Stimulated activated CD4-positive, alpha-beta T cell treated with anti-CD3 and anti-CD28 coated beads, Interleukin-12 subunit alpha, Interleukin-12 subunit beta, amount 100 ng/mL, for 4 hours (primary cell): Measurements from ENCODE around the gene HDGFL3.

ENCODE experiments used
- DNase-seq: peaks from one replicate; pipeline ENCODE4 v3.0.0-alpha.2; 2020

HDGFL3 gene

DNA sequence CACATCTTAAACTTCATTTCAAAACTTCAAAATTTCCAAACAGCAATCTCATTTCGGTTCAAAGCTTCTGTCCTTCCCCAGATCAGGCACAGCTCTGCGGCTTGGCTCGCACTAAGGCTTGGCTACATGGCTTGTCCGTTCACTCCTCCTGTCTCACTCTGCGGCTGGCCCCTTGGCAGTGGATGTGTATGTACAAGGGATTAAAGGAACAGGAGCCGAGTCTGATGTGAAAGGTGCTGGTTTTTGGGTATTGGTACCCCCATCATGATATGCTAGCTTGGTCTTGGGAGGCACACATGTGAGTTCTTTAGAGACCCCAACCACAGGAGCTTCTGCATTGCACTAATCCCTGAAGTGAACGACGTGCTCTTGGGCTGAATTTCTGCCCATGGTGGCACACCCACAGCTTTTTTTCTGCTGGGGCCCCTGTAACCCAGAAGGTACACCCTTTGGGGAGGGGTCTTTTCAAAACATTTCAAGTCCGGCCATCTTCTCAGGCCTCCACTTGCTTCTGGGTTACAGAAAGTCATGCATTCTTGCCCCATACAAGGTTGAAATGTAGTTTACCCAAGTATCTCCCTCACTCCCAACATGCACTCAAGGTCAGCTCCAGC, 87.5 kb downstream of the HDGFL3 start:
- DNase-seq = no peak

DNA sequence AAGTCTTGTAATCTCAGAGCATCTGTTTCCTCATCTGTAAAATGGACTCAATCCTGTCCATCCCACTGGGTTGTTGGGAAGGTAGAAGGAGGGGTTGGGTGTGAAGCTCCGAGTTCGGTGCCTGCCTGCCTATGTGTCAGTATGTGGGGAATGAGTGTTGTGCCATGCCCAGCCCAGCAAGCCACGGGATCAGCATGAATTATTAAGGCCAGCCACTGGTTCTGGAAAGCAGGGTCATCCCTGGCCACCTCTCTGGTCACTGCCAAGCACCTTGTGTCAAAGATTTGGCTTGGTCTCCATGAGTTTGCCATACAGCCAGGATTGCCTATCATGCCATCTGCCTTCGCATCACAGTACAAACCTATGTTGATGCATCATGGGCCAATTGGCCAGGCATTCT, 88.7 kb downstream of the HDGFL3 start:
- no peak for DNase-seq

DNA sequence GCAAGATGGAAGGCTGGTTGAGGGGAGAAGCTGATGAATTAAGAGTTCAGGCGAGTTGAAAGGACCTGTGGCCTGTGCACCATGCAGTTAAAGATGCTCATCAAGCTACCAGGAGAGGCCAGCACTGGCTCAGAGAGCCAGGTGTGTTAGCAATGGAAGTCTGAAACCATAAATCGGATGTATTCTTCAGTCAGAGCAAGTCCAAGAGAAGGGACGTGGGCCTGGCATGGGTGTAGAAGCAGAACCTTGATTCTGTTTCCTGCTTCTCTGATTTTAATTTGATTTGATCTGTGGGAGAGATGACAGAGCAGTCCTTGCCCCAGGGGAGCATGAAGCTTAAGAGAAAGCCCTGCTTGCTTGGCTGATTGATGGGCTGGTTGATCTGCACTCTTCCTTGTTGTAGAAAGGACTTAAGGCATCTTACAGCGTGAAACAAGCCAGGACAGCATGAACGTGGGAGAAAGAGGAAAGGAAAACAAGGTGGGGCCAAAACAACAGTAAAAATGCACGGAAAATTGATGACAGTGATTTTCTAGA, 89.3 kb downstream of the HDGFL3 start:
- DNase-seq = no peak

DNA sequence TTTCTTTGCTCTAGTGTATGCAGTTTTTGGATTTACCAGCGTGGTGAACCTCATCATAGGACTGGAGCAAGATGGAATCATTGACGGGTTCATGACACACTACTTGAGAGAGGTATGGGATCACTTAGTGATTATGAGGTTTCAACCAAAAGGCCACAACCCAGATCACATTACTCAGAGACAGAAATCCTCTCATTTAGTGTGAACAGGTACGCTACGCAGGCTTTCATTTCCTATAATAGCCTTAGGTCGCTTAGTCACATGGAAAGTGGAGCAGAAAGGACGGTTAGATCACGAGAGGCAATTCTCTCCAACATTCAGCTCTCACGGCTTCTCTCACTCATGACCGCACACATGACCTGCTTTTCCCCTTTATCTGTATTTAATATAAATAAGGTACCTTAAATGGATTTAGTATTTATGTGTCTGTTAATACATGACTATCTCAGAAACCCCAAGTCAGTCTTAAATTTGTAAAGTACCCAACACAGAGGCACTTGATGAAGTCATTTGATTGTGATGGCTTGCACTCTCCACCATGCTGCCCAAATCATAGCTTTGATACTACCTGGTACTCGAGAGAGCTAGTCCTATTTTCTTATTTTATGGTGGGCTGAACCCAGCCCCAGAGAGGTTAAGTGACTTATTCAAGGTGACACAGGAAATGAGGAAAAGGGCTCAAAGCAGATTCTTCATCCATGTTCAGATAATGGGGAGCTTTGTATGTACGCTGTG, 91.6 kb downstream of the HDGFL3 start:
- no peak for DNase-seq

DNA sequence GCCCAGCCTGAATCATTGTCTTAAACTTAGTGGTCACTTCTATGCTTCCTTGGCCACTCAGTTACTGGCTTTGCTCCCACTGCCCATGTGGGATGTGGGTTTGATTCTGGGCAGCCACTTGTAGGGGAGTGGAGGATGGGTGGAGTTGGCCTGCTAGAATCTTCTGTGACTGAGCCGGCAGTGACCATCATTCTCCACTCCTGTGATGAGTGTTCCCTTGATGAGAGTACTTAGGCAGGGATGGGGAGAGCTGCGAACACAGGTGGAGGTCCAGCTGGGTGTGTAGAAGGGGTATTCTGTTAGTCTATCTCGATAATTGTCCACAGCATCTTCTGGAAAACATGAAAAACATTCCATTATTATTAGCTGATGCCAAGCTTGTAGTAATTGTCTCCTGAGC, 92.2 kb downstream of the HDGFL3 start:
- DNase-seq = no peak

DNA sequence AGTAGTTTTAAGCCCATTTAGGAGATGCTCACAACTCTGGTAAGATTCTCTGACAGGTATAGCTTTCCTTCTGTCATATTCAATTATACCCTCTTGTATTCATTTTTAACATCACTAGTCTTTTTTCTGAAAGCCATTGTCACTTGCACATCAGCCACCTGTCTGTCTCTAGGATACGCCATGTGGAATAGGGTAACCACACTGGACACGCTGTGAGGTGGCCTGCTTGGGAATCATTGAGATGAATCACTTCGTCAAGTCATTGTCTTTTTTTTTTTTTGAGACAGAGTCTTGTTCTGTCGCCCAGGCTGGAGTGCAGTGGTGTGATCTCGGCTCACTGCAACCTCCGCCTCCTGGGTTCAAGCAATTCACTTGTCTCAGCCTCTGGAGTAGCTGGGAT, 92.8 kb downstream of the HDGFL3 start:
- no peak for DNase-seq

DNA sequence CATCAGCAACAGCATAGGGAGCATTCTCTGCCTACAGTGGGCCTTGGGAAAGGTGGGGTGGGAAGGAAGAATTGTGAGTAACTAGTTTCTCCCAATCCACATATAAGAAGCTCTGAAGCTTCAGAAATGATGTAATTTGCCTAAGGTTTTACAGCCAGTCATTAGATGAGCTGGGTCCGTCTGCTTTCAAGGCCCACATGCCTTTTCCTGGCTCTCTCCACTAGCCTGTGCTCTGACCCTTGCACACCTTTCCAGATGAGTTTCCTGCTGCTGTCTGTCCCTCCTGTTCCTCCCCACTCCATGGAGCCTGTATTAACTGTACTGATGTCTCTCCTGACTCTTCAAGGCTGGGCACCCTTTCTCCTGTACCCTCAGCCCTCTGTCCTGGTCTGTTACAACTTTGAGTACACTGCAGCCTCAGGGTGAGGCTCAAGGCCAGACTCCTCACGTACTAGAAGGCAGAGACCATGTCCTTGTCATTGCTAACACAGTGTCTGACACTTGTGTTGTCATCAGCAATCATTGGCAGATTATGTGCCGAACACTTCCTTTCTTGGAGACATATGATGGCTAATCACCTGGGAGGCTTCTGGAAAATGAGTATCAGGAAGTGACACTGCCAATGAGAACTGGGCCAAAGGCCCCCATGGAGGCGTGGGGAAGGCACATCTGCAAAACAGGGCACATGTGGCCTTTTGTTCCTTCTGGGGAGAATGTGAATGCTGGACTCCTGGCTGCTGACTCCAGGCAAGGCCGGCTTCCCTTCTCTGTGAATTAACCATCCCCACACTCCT, 93.5 kb downstream of the HDGFL3 start:
- no peak for DNase-seq

DNA sequence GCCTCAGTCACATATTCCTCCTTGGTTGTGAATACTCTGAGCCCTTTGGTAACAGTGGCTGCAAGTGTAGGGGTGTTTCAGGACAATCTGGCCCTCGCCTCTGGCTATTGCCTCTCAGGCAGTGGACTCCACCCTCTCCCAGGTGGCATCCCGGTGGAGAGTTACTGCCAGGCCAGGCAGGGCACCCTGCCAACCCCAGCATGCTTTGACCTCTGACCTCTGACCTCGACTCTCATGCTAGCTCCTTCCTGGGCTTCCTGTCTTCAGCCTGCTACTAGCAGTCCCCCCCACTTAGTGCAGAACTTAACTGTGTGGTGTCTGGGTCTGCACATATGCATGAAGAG, 94.7 kb downstream of the HDGFL3 start:
- DNase-seq = no peak

DNA sequence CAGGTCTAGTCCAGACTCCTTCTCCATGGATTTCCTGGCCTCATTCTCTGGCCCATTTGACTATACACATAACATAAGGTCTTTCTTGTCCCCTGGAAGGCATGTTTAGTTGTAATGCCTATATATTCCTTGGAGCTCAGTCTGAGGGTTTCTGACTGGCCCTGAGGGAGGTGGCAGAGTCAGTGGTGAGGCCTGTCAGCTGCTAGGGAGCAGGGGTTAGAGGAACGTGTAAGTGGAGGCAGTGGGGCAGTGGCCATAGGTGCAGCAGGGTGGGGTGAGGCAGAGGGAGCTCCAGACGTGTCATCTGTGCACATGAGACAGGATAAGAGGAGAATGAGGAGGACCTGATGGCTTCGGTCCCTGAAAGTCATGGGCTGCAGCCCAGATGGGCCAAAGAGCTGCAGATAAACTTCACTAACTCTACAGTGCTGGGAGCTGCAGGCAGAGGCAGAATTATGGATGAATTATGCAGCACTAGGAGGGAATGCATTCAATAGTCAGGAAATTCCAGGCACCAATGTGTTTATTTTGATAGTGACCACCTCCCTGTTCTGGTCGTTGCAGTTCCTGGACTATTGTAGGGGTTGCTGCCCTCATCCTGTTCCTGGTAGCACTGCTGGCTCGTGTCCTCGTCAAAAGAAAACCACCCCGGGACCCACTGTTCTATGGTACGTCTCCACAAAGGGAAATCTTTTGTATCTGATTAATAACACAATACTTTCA, 95.2 kb downstream of the HDGFL3 start:
- no peak for DNase-seq

DNA sequence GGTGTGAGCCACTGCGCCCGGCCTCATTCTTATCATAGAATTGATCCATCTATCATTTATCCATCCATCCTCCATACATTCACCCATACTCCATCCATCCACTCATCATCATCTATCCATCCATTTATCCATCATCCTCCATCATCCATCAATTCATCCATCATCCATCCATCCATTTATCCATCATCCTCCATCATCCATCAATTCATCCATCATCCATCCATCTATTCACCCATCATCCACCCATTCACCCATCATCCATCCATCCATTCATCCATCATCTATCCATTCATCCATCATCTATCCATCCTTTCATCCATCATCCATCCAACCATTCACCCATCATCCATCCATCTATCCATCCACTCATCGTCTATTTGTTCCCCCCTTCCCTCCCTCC, 96.5 kb downstream of the HDGFL3 start:
- DNase-seq = no peak

DNA sequence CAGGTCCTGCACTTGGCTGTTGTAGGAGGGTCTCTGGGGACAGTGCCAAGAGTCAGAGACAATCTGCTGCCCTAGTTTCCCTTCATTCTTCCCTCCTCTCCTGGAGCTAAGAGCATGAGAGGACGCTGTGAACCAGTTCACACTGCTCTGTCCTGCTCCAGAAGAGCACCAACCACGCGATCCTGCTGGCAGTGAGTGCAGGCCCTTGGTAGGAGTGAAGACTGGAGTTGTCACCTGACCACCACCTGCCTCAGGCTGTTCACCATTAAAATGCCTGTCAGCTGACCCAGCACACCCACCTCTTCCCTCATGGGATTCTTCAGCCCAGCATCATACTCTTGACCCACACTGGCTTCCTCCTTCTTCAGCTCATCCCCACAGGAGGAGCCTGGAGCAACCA, 97.2 kb downstream of the HDGFL3 start:
- DNase-seq = no peak

DNA sequence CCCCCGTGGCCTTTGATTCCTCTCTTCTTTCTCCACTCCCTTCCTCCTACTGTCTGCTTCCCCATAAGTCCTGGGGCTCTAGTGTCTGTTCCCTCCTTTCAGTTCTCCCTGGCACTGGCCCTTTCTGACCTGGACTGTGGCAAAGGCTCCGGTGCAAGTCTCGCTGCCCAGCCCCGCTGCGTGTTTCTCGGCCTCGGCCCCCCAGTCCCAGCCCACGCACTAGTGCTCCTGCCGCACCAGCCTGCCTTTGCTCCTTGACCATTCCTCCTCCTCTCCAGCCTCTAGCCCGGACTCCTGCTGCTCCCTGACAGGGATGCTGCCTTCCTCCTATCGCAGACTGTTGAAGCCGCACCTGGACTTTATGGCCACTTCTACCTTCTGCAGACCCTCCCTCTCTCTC, 98.1 kb downstream of the HDGFL3 start:
- DNase-seq = no peak

DNA sequence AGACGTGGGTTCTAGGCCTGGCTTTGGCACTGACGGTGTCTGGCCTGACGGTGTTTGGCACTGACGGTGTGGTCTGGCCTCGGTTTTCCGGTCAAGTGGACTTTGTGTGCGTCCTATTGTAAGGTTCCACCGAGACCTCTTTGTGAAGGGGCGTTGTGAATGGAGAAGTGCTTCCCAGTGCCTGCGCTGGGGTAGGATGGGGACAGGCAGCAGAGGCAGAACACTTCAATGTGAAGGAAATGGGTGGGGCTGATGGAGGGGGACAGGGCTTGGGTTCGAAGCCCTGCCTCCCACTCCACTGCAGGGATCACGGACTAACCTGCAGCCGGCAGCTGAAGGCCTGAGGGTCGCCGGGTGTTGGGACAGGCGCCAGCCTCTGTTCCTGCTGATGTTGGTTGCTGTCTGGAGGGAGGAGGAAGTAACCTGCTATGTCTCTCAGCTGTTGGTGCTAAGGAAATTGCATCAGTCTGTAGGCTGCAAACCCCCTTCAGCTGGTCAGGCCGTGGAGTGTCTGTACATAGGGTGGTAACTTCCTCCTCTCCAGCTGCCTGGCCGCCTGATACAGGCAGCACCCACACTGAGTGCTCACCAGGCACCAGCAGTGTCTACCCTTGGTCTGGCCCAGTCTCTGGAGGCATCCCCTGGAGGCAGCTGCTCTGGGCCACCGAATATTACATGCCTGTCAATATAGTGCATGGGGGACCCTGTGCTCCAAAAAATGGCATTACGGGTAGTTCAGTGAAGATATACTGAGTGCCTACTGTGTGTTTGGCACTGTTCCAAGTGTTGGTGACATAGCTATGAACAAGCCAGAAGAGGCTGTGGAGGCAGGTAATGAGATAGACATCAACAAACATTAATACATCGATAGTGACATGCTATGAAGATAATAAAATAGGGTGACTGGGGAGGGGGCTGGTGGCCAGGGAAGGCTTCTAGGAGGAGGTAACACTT, 99.1 kb downstream of the HDGFL3 start:
- DNase-seq = no peak

DNA sequence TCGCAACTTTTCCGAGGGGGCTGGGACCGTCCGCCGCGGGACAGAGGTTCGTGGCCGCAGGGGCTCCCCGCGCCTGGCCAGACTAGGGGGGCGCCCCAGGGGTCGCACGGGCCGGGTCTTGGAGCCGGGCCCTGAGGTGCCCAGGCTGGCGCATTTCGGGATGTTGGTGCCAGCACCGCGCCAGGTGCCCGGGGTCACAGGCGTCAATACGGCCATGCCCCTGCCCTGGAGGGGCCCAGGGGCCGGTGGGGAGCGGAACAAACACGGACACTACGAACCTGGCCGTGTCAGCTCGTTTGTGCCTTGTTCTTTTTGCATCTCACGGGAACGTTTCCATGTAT, 99.8 kb downstream of the HDGFL3 start:
- no peak for DNase-seq

DNA sequence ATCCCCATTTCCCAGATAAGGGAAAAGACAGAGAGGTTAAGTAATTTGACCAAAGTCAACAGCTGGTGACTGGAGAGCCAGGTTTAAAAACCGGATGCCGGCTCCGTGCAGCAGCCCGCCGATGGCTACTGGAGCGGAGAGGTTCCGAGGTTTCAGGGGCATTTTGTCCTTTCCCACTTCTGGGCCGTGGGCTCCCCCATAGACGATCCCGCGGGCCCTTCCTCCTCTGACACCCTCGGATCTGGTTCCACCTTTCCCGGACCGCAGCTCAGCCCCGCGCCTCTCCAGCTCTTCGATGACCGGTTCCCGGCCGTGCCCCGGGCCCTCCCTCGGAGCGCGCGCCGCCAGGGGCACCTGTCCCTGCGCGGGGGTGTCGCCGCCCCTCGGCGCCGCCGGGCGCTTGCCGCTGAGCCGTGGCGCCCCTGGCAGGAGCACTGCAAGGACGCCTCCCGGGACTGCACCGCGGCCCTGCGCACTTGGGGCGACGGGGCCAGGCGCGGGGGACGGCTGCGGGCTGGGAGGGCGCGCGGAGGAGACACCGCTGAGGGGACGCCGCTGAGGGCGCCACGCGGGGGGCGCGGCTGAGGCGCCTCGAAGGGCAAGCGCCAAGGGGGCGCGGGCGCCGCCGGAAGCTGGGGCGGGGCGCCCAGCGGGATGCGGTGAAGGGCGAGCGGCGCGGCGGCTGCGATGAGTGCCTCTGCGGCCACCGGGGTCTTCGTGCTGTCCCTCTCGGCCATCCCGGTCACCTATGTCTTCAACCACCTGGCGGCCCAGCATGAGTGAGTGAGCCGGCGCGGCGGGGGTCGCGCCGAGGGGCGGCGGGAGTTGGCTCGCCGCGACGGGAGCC, 100.4 kb downstream of the HDGFL3 start, which contains the start of gene TM6SF1:
TSS of gene TM6SF1 (plus strand) at position 652 of the 847 bp plus-strand sequence. CDS start at position 688, 36 bp downstream.
- DNase-seq = no peak

DNA sequence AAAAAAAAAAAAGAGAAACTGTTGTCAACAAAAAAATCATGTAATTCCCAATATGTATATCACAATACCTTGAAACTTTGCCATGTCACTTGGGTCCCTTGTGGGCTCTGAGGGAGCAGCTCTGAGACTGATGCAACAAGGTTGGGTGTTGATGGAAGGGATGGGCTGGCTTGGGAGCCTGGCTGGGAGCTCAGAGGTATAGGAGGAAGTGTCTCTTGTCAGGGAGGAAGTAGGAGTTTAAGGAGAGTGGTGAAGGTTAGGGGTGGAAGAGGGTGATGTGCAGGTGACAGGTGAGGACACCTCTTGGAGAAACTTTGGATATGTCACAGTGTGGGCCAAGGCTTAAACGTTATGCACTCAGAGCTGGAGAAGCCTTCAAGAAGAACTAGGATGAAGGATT, 102.2 kb downstream of the HDGFL3 start:
- DNase-seq = no peak

DNA sequence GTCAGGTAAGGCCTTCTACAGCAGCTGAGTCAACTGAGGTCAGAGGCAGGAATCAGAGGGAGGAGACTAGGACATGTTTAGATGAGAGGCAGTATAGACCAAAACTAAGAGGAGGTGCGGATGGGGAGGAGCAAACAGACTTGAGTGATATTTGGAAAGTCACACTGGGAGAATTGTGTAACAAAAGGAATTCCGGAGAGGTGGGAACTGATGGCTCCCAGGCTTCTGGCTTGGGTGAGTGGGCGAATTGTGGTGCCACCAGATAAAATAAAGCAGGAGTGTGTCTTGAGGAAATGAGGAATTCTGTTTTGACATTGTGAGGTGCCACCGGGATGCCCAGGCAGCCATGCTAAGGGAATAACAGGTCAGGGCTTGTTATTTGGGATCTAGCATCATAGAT, 103.5 kb downstream of the HDGFL3 start:
- no peak for DNase-seq

DNA sequence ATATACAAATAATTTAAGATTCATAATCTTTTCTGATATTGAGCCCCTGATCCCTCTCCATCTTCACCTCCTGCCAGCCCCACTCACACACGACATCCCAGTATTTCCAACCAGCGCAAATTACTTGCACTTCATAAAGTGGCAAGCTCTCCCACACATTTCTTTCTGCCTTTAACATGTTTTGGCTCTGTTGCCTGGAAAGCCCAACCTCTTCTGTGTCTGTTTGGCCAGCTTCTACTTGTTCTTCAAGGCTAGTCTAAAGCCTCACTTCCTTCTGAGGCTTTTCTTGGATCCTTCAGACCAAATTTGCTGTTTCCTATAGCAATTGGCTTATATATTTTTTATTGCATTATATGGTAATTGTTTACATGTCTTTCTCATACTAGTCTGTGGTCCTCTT, 105.3 kb downstream of the HDGFL3 start:
- DNase-seq = no peak

DNA sequence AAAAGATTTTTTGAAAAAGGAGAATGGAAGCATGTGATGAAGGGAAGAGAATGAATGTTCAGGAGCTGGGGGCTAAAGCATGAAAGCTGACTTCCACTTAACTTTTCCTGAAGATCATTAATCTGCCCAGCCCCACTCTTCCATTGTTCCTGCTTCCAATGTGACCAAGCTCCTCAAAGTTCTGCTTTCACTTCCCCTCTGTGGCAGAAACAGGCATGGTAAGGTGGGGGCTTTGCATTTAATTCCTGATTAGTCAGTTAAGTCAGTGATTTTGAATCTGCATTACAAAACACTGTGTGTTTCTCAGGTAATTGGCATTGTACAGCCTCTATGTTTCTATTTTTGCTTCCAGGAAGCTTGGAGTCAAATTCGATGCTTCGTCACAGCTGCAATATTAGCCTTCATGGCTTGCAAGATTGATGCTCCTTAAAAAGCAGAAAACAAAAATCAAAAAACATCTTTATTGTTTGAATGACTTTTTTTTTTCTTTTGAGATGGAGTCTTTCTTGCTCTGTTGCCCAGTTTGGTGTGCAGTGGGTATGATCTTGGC, 107.5 kb downstream of the HDGFL3 start:
- no peak for DNase-seq

DNA sequence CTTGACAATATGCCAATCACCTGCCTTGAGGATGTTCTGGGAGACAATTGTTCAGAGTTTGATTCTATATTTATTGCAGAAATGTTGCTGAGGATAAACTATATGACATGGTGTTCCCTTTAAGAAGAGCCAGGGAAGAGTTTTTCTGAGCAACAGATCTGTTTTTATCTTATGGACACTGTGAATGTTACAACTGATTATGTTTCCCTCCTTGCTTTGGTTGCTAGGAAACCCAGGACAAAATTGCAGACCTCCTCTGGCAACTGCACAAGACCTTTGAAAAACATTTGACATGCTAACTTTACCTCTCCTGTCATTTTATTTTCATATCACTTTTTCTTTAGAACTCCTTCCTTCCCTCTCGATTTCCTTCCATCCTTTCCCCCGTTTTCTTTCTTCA, 108.3 kb downstream of the HDGFL3 start:
- DNase-seq = no peak

DNA sequence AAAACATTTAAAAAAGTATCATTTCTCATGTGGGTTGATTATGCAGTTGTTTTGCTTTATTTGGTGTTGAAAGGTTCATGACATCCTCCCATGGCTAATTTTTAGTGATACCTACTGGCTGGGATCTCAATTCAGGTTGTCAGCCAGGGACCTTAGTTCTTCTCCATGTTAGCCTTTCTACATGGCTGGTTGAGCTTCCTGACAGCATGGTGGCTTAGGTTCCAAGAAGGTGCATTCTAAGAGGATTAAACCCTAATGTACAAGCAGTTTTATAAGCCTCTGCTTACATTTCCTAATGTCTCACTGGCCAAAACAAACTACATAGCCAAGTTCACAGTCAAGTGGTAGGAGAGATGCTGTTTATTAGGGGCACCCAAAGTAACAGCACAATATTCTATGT, 109.5 kb downstream of the HDGFL3 start:
- DNase-seq = no peak
